GM21786 (cell line): ENCODE measurements around the gene MSL2.
"Not testable (repeated sequence)": the region's sequence is repeated elsewhere in the genome, so short reads cannot be mapped to it uniquely, and the experiment has no call there.

Experiments used
- ATAC-seq: cut with Tn5 transposase; IDR thresholded peaks from one replicate; pipeline ENCODE4 v1.9.1; 2021; ENCODE audit not compliant: unreplicated experiment

The MSL2 gene

GRCh38 chr3:136146981-136147729 lies 49.0 kb downstream of the MSL2 start:
- no peak for ATAC-seq

- ATAC-seq, result not testable (repeated sequence)
Observed at GRCh38 chr3:136144397-136144796, 51.7 kb downstream of the MSL2 start.

- no peak for ATAC-seq
Observed at GRCh38 chr3:136142592-136142991, 53.5 kb downstream of the MSL2 start.

- no peak for ATAC-seq
Observed at GRCh38 chr3:136141891-136142290, 54.2 kb downstream of the MSL2 start.

GRCh38 chr3:136141291-136141785 lies 54.8 kb downstream of the MSL2 start:
- no peak for ATAC-seq

GRCh38 chr3:136136454-136136853 lies 59.7 kb downstream of the MSL2 start:
- ATAC-seq, result no peak

- no peak for ATAC-seq
Observed at GRCh38 chr3:136135039-136135802, 60.9 kb downstream of the MSL2 start.

- no peak for ATAC-seq
Observed at GRCh38 chr3:136134091-136134490, 62.0 kb downstream of the MSL2 start.

- not testable (repeated sequence) for ATAC-seq
Observed at GRCh38 chr3:136131647-136132046, 64.5 kb downstream of the MSL2 start.

- no peak for ATAC-seq
Observed at GRCh38 chr3:136122006-136122405, 74.1 kb downstream of the MSL2 start.

GRCh38 chr3:136120373-136121348 lies 75.5 kb downstream of the MSL2 start:
- ATAC-seq, result peak; percentile 70

- ATAC-seq, result not testable (repeated sequence)
Observed at GRCh38 chr3:136119783-136120182, 76.4 kb downstream of the MSL2 start.

GRCh38 chr3:136119332-136119731 lies 76.8 kb downstream of the MSL2 start:
- ATAC-seq, result not testable (repeated sequence)

- ATAC-seq, result no peak
Observed at GRCh38 chr3:136114421-136114820, 81.7 kb downstream of the MSL2 start.

GRCh38 chr3:136110481-136110880 lies 85.7 kb downstream of the MSL2 start:
- no peak for ATAC-seq

- peak; percentile 98 for ATAC-seq
Observed at GRCh38 chr3:136109499-136109898, 86.6 kb downstream of the MSL2 start.

- no peak for ATAC-seq
Observed at GRCh38 chr3:136106101-136106500, 90.0 kb downstream of the MSL2 start.

GRCh38 chr3:136105044-136105443 lies 91.1 kb downstream of the MSL2 start:
- ATAC-seq, result no peak
